GF-D8 (cell line): ENCODE data around the gene MYO9A.

Source experiments
- DNase-seq: peaks from one replicate; lab custom pipeline; 2025; lab: John Stamatoyannopoulos, UW

The MYO9A gene

DNA sequence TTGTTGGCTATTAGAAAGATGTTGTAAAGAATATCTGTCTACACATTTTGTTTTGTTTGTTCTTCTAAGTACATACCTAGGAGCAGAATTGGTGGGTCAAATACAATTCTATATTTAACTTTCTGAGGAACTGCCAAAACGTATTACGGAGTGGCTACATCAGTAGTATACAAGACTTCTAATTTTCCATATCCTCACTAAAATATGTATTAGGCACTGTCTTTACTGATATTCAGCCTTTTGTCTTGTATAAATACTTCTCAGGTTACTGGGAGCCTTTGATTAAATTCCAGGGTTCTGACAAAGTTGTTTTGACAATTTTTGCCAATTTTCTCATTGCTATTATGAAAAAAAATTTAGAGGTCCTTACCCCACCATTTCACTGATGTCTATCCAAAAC, 160.9 kb downstream of the MYO9A start:
- DNase-seq, result no peak

- no peak for DNase-seq
These were observed 166.8 kb downstream of the MYO9A start for GRCh38 chr15:71951134-71951533.

DNA sequence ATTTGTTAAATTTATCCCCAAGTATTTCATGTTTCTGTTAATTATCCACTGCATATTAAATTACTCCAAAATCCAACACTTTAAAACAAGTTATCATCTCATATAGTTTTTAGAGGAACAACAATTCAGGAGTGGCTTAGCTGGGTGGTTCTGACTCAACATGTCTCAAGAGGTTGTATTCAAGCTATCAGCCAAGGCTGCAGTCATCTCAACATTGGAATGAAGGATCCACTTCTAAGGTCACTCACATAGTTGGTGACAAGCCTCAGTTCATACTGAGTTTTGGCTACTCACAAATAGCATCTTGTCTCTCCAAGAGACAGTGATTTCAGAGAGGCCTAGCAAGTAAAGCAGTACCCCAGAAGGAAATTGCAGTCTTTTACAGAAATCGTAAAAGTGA, 172.9 kb downstream of the MYO9A start:
- DNase-seq, result no peak

GRCh38 chr15:71943806-71944205, 174.1 kb downstream of the MYO9A start:
- no peak for DNase-seq

- no peak for DNase-seq
These were observed 177.9 kb downstream of the MYO9A start for GRCh38 chr15:71939981-71940588.

GRCh38 chr15:71937650-71938311, 180.2 kb downstream of the MYO9A start:
- DNase-seq, result no peak

- no peak for DNase-seq
These were observed 183.5 kb downstream of the MYO9A start for GRCh38 chr15:71934446-71934845.

DNA sequence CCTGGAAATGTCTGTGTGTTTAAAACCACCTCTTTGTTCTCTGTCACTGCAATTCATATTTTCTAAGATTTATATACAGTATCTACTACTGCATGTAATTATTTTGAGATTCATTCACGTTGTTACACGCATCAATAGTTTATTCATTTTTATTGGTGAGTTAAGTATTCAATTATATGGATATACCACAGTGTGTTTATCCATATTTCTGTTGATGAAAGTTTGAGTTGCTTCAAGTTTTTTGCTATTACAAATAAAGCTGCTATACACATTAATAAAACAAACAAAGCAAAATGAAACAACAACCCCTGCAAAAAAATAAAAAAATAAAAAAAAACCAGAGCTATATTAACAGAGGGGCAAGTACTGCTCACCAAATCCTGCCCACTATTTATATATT, 185.3 kb downstream of the MYO9A start:
- no peak for DNase-seq

DNA sequence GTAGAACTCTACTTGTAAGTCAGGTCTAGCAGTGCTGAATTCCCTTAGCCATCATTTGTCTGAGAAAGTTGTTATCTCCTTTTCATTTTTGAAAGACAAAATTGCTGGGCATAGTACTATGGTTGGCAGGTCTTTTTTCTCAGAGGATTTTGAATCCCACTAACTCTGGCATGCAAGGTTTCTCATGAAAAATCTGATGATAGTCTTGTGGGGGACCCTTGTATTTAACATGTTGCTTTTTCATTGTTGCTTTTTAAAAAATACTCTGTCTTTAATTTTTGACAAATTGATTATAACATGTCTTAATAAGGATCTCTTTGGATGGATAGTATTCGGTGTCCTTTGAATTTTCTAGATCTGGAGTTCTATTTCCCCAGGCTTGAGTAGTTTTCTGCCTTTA, 186.7 kb downstream of the MYO9A start:
- DNase-seq, result no peak

- DNase-seq, result no peak
These were observed 192.8 kb downstream of the MYO9A start for GRCh38 chr15:71925145-71925544.

GRCh38 chr15:71921191-71921590, 196.8 kb downstream of the MYO9A start:
- DNase-seq, result no peak

DNA sequence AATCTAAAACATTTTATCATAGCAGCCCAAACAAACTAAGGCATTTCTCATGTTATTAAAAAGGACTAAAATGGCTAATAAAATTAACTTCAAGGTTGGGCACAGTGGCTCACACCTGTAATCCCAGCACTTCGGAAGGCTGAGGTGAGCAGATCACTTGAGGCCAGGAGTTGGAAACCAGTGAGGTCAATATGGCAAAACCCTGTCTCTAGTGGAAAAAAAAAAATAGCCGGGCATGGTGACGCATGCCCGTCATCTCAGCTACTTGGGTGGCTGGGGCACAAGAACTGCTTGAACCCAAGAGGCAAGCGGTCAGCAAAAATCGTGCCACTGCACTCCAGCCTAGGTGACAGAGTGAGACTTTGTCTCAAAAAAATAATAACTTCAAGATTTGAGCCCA, 197.4 kb downstream of the MYO9A start:
- no peak for DNase-seq

GRCh38 chr15:71916834-71917233, 201.1 kb downstream of the MYO9A start:
- DNase-seq, result peak; percentile 20

- DNase-seq, result no peak
These were observed 203.9 kb downstream of the MYO9A start for GRCh38 chr15:71914092-71914491.

DNA sequence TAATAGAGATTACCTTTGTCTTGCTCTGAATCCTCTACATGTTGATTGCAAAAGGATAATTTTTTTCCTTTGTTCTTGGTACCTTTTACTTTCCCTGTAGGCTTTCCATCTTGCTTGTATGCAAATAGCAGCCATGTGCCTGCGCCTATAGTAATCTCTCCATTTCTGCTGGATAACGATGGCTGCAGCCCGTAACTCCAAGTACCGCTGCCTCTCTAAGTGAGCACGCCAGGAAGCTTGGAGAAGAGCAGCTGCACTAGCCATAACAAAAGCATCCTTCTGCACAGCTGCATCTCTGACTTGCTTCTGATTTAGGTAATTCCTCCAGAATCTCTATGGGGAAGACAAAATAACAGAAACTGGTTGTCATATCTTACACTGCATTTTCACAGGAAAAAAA, 218.3 kb downstream of the MYO9A start:
- no peak for DNase-seq

DNA sequence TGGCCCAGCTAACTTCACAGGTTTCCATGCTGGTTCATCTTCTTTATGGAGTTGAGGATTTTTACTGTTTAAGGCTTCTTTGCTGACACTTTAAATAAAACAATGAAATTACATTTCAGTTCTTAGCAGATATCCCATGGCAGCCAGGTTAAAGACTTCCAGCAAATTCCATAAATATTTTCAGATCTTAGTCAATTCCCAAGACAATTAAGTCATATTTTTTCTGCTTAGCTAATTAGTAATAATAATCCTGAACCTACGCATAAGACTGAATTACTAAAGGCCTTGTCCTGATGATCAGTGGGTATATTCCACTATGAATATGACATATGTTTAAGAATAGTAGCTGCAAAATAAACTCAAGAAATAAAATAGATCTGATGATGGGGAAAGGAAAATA, 224.3 kb downstream of the MYO9A start:
- no peak for DNase-seq

- no peak for DNase-seq
These were observed 225.6 kb downstream of the MYO9A start for GRCh38 chr15:71892335-71892734.

DNA sequence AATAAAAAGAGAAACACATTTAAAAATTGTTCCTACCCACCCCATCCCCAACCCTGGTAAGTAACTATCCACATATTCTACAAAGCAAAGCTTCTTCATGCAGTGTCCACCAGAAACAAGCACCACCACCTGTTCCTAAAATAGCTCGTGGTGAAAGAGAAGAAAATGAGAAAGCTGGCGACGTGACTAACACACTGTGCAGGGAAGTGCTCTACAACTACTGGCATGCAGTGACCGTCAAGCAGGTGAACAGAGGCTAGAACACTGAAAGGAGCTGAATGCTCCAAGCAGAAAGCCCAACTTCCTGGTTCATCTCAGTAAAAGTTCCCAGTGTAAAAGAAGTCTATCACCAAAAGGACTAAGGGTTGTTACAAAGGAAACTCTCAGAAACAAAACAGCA, 226.9 kb downstream of the MYO9A start:
- no peak for DNase-seq

DNA sequence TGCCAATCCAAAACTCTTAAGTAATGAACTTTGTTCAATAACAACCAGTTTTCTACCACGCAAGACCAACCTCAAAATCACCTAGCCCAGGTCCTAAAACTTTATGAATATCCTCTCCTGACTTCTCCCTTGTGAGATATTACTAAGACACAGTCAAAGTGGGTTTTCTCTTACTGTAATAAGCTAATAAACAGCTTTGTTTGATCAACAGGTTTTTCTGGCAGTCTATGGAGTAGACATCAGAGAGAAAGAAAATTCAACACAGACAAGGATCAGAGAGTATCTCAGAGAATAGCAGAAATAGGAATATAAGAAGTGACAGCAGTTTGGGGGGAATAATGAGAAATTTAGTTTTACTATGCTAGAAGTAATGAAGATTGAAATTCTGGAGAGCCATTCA, 228.0 kb downstream of the MYO9A start:
- DNase-seq, result no peak

GRCh38 chr15:71889385-71889784, 228.6 kb downstream of the MYO9A start:
- no peak for DNase-seq

- no peak for DNase-seq
These were observed 229.2 kb downstream of the MYO9A start for GRCh38 chr15:71888797-71889196.

- no peak for DNase-seq
These were observed 232.6 kb downstream of the MYO9A start for GRCh38 chr15:71885390-71885789.

- DNase-seq, result no peak
These were observed 234.5 kb downstream of the MYO9A start for GRCh38 chr15:71883447-71883846.

DNA sequence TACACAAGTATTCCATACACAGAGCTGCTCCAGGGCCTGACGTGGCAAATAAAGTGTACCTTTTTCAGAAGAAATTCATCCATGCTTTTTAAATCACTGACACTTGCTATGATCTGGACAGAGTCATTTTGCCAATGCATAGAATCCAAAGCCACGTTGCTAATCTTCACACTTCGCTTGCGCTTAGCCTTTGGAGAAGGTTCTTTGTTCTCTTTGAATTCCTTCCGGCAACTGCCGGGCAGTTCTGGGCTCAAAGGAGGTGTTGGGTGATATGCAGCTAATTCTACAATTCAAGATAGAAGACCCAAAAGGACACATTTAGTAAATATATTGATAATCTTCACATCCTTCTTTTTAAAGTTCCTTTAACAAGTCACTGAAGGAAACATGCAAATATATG, 237.7 kb downstream of the MYO9A start:
- no peak for DNase-seq
